ENCODE results near the gene MYRF.
A peak's percentile ranks its signal among the peaks of the same experiment; 100 is the strongest.

The MYRF gene

GRCh38 chr11:61814247-61814957 is 62.0 kb downstream of the MYRF start:
- Histone ChIP-seq H3K27me3 (ENCODE audit: insufficient read depth, low read length) (no peaks in the 10 kb centered on the region), H3K36me3 (ENCODE audit: insufficient read depth, low read length) (peaks cover 45% of the 10 kb centered on the region), H2AFZ (ENCODE audit: low read depth, low read length) (no peak overlapping the region), H3K4me3 (ENCODE audit: low read length) (peak overlapping the region; percentile 48), H3K4me1 (ENCODE audit: insufficient read depth, low read length) (peaks cover 23% of the 10 kb centered on the region), H3K9me3 (ENCODE audit: low read length) (no peaks in the 10 kb centered on the region)

GRCh38 chr11:61814958-61815789 is 62.7 kb downstream of the MYRF start:
- Histone ChIP-seq H3K4me1 (ENCODE audit: insufficient read depth, low read length) (peaks cover 23% of the 10 kb centered on the region), H3K36me3 (ENCODE audit: insufficient read depth, low read length) (peaks cover 38% of the 10 kb centered on the region), H3K27me3 (ENCODE audit: insufficient read depth, low read length) (no peaks in the 10 kb centered on the region), H3K9me3 (ENCODE audit: low read length) (no peaks in the 10 kb centered on the region), H2AFZ (ENCODE audit: low read depth, low read length) (no peak overlapping the region), H3K4me3 (ENCODE audit: low read length) (peak overlapping the region; percentile 93)

GRCh38 chr11:61815790-61816735 is 63.6 kb downstream of the MYRF start:
- H3K36me3 ChIP-seq (ENCODE audit: insufficient read depth, low read length), result peaks cover 29% of the 10 kb centered on the region
- H3K4me3 ChIP-seq (ENCODE audit: low read length), result peak overlapping the region; percentile 93
- no peaks in the 10 kb centered on the region for H3K27me3 ChIP-seq (ENCODE audit: insufficient read depth, low read length)
- no peaks in the 10 kb centered on the region for H3K9me3 ChIP-seq (ENCODE audit: low read length)
- peaks cover 23% of the 10 kb centered on the region for H3K4me1 ChIP-seq (ENCODE audit: insufficient read depth, low read length)
- H2AFZ ChIP-seq (ENCODE audit: low read depth, low read length), result no peak overlapping the region

- Histone ChIP-seq H3K4me3 (ENCODE audit: low read length) (peak within 1 kb of the TSS; percentile 93), H3K4me1 (ENCODE audit: insufficient read depth, low read length) (peaks cover 23% of the 10 kb centered on the region), H3K36me3 (ENCODE audit: insufficient read depth, low read length) (peaks cover 21% of the 10 kb centered on the region), H2AFZ (ENCODE audit: low read depth, low read length) (no peak within 1 kb of the TSS), H3K9me3 (ENCODE audit: low read length) (no peaks in the 10 kb centered on the region), H3K27me3 (ENCODE audit: insufficient read depth, low read length) (no peaks in the 10 kb centered on the region)
Measured at GRCh38 chr11:61816736-61817455, 64.5 kb downstream of the MYRF start, which contains the start of gene FADS1. FADS1 (minus strand) TSS chr11:61817003; CDS start chr11:61816929, 74 bp downstream.

- H3K4me1 ChIP-seq (ENCODE audit: insufficient read depth, low read length), result peaks cover 23% of the 10 kb centered on the region
- peak overlapping the region; percentile 93 for H3K4me3 ChIP-seq (ENCODE audit: low read length)
- H3K36me3 ChIP-seq (ENCODE audit: insufficient read depth, low read length), result peaks cover 14% of the 10 kb centered on the region
- no peak overlapping the region for H2AFZ ChIP-seq (ENCODE audit: low read depth, low read length)
- no peaks in the 10 kb centered on the region for H3K27me3 ChIP-seq (ENCODE audit: insufficient read depth, low read length)
- H3K9me3 ChIP-seq (ENCODE audit: low read length), result no peaks in the 10 kb centered on the region
Measured at GRCh38 chr11:61817471-61818202, 65.2 kb downstream of the MYRF start.

GRCh38 chr11:61820174-61820573 is 67.7 kb downstream of the MYRF start:
- peaks cover 12% of the 10 kb centered on the region for H3K4me1 ChIP-seq (ENCODE audit: insufficient read depth, low read length)
- no peaks in the 10 kb centered on the region for H3K36me3 ChIP-seq (ENCODE audit: insufficient read depth, low read length)
- H3K27me3 ChIP-seq (ENCODE audit: insufficient read depth, low read length), result no peaks in the 10 kb centered on the region
- no peaks in the 10 kb centered on the region for H3K9me3 ChIP-seq (ENCODE audit: low read length)
- no peak overlapping the region for H3K4me3 ChIP-seq (ENCODE audit: low read length)
- no peak overlapping the region for H2AFZ ChIP-seq (ENCODE audit: low read depth, low read length)

GRCh38 chr11:61826930-61827570 is 74.6 kb downstream of the MYRF start:
- no peaks in the 10 kb centered on the region for H3K27me3 ChIP-seq (ENCODE audit: insufficient read depth, low read length)
- peaks cover 38% of the 10 kb centered on the region for H3K4me1 ChIP-seq (ENCODE audit: insufficient read depth, low read length)
- peaks cover 10% of the 10 kb centered on the region for H3K36me3 ChIP-seq (ENCODE audit: insufficient read depth, low read length)
- H2AFZ ChIP-seq (ENCODE audit: low read depth, low read length), result peak overlapping the region; percentile 26
- no peaks in the 10 kb centered on the region for H3K9me3 ChIP-seq (ENCODE audit: low read length)
- peak overlapping the region; percentile 100 for H3K4me3 ChIP-seq (ENCODE audit: low read length)

GRCh38 chr11:61827571-61828378 is 75.3 kb downstream of the MYRF start, which contains the start of gene FADS2:
FADS2 (plus strand) TSS chr11:61828300; CDS start chr11:61828391, 91 bp downstream.
- H3K9me3 ChIP-seq (ENCODE audit: low read length), result no peaks in the 10 kb centered on the region
- peaks cover 45% of the 10 kb centered on the region for H3K4me1 ChIP-seq (ENCODE audit: insufficient read depth, low read length)
- peaks cover 17% of the 10 kb centered on the region for H3K36me3 ChIP-seq (ENCODE audit: insufficient read depth, low read length)
- H2AFZ ChIP-seq (ENCODE audit: low read depth, low read length), result peak within 1 kb of the TSS; percentile 26
- H3K27me3 ChIP-seq (ENCODE audit: insufficient read depth, low read length), result no peaks in the 10 kb centered on the region
- H3K4me3 ChIP-seq (ENCODE audit: low read length), result peak within 1 kb of the TSS; percentile 100

- Histone ChIP-seq H3K27me3 (ENCODE audit: insufficient read depth, low read length) (no peaks in the 10 kb centered on the region), H3K4me1 (ENCODE audit: insufficient read depth, low read length) (peaks cover 50% of the 10 kb centered on the region), H3K4me3 (ENCODE audit: low read length) (peak overlapping the region; percentile 100), H3K9me3 (ENCODE audit: low read length) (no peaks in the 10 kb centered on the region), H3K36me3 (ENCODE audit: insufficient read depth, low read length) (peaks cover 23% of the 10 kb centered on the region), H2AFZ (ENCODE audit: low read depth, low read length) (no peak overlapping the region)
Measured at GRCh38 chr11:61828379-61828628, 75.9 kb downstream of the MYRF start.

GRCh38 chr11:61828629-61829407 is 76.4 kb downstream of the MYRF start:
- peaks cover 28% of the 10 kb centered on the region for H3K36me3 ChIP-seq (ENCODE audit: insufficient read depth, low read length)
- peak overlapping the region; percentile 100 for H3K4me3 ChIP-seq (ENCODE audit: low read length)
- H2AFZ ChIP-seq (ENCODE audit: low read depth, low read length), result no peak overlapping the region
- peaks cover 55% of the 10 kb centered on the region for H3K4me1 ChIP-seq (ENCODE audit: insufficient read depth, low read length)
- no peaks in the 10 kb centered on the region for H3K9me3 ChIP-seq (ENCODE audit: low read length)
- no peaks in the 10 kb centered on the region for H3K27me3 ChIP-seq (ENCODE audit: insufficient read depth, low read length)

Data from neuron (in vitro differentiated cells).